Aorta (tissue), 5 donors: ENCODE measurements around the gene KIF9. TPM values are rescaled to one million over a fixed set of nuclear protein-coding genes. Genes with fewer than 3 reads are reported as not detected.
"Not testable (repeated sequence)": the region's sequence is repeated elsewhere in the genome, so short reads cannot be mapped to it uniquely, and the experiment has no call there.

Experiments
- ATAC-seq: fragments of 200-7000 bp; cut with Tn5 transposase; one replicate; pipeline ENCODE4 v1.9.1; 2022; ENCODE audit warnings: moderate library complexity; ENCODE audit not compliant: low FRiP score
- DNase-seq, 2 donors: peaks; one replicate each; pipeline ENCODE4 v3.0.0-alpha.2; 2020
- H3K27ac ChIP-seq, 2 donors: one replicate each; pipeline ENCODE4 v1.5.1; 2013; ENCODE audit warnings: low read length in 2 of 2, mild to moderate bottlenecking in 2 of 2, moderate library complexity in 2 of 2, control low read depth in 1 of 2, inconsistent platforms in 1 of 2, low read depth in 1 of 2
- H3K27me3 ChIP-seq, 2 donors: one replicate each; pipeline ENCODE4 v1.6.1; 2013; ENCODE audit warnings: control low read depth in 1 of 2, low read length in 1 of 2, mild to moderate bottlenecking in 1 of 2, moderate library complexity in 1 of 2; ENCODE audit not compliant: insufficient read depth in 2 of 2, control insufficient read depth in 1 of 2
- H3K36me3 ChIP-seq, 2 donors: one replicate each; pipeline ENCODE4 v1.6.1; 2013; ENCODE audit warnings: control low read depth in 1 of 2, low read length in 1 of 2, mild to moderate bottlenecking in 1 of 2; ENCODE audit not compliant: insufficient read depth in 2 of 2, control insufficient read depth in 1 of 2
- H3K4me1 ChIP-seq, 2 donors: one replicate each; pipeline ENCODE4 v1.6.1; 2013; ENCODE audit warnings: low read length in 2 of 2, control low read depth in 1 of 2, mild to moderate bottlenecking in 1 of 2, moderate library complexity in 1 of 2; ENCODE audit not compliant: insufficient read depth in 2 of 2, control insufficient read depth in 1 of 2
- H3K4me3 ChIP-seq, 2 donors: one replicate each; pipeline ENCODE4 v1.5.1; 2013; ENCODE audit warnings: low read length in 2 of 2, control low read depth in 1 of 2, mild to moderate bottlenecking in 1 of 2
- H3K9me3 ChIP-seq: one replicate; pipeline ENCODE4 v1.6.1; 2013; ENCODE audit warnings: mild to moderate bottlenecking, low read length; ENCODE audit not compliant: control insufficient read depth
- WGBS, 2 donors: extraction: QIAGEN DNeasy Blood & Tissue Kit; methylation state at CpG; one replicate each; pipeline ENCODE4 v1.1.7; 2013; 5-methylcytosine and 5-hydroxymethylcytosine counted together
- intact Hi-C, 2 donors: fragments of 100-400 bp; cut with DNase I; formaldehyde crosslinking; loops; one replicate each; pipeline versions ENCODE4 v1.14.2 to v1.15.0; 2022
- polyA plus RNA-seq, 2 donors: library from polyadenylated mRNA; stranded (reverse); fragments of 200-250 nt; gene quantifications; one replicate each; pipeline ENCODE4 v1.2.3, GENCODE V29; 2013
- total RNA-seq, 2 donors: library from RNA; stranded (reverse); fragmentation: NEBNext Ultra II Directional; extraction: Animal tissue kit (Norgen Biotek cat#: 25700); gene quantifications; one replicate each; pipeline ENCODE4 v1.2.1, GENCODE V29; 2021
- donor health status: healthy with polysubstance abuse.
- donor health status: Bipolar disorder and iron deficiency.
- donor health status: DM: no; HTN: no; CAD: no.
- donor health status: DM: no; HTN: no; CAD: no.
- donor health status: DM: yes; HTN: yes; CAD: no.

The KIF9 gene
- total and polyA plus RNA-seq, 4 donors, result 6.5 to 14.4 (median 10.1) TPM

DNA sequence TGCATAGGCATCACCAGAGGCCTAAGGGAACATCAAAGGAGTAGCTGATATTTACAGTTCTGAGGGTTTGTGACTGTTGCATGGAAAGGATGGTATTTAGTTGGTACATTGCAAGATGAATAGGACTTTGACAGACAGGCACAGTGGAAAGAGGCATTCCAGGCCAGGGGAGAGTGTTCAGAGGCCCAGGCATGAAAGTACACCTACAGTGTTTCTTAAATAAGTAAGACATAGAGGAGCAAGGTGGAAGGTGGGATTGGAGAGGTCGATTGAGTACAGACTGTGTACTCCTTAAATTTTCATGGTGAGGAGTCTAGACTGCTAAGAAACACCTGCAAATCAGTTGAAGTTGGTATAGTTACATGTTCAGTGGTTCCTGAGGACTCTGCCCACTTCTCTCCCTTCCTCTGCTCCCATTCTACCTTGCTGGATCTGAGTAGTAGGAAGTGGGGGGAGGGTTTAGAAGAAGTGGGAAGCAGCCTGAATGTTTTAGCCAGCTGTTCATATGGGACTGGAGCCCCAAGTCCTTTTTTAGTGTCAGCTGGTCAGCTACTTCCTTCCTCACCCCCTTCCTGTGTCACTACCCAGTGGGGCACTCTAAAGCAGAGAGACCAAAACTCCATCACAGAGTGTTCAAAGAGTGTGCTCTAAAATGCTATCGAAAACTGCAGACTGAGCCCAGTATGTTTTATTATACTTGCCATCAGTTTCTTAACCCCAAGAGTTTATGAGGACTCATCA, 14.1 kb upstream of the KIF9 start:
- intact Hi-C loops, result no loop called here
- peaks cover 0 to 3% of the 10 kb centered on the region in 2 donors for H3K4me1 ChIP-seq
- no peak overlapping the region for H3K27ac ChIP-seq
- 87 to 90% methylated on average over 2 of the region's 2 CpGs for whole genome bisulfite sequencing, 2 donors
- H3K4me3 ChIP-seq, result no peak overlapping the region
- DNase-seq, result no peak
- no peaks in the 10 kb centered on the region for H3K36me3 ChIP-seq
- no peaks in the 10 kb centered on the region for H3K27me3 ChIP-seq
- no peak for ATAC-seq
- no peaks in the 10 kb centered on the region for H3K9me3 ChIP-seq

DNA sequence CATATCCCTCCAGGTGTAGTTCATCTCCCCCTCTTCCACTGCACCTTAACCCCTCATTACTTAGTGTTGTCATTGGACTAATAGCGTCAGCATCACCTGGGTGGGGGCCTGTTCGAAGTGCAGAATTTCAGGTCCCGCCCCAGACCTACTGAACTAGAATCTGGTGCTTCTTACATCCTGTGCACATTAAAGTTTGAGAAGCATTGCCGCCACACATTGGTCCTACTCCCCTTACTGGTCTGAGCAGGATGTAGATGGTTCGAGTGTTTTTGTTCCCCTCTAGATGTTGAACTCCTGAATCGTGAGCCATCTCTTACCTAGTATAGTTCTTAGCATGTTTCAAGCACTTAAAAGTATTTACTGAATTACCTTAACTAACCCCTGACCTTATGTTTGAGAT, 13.4 kb upstream of the KIF9 start:
- intact Hi-C loops, result no loop called here
- H3K36me3 ChIP-seq, result peaks cover 0 to 2% of the 10 kb centered on the region in 2 donors
- WGBS, 2 donors, result 90 to 93% methylated on average over 6 of the region's 6 CpGs
- H3K27me3 ChIP-seq, result no peaks in the 10 kb centered on the region
- no peak overlapping the region for H3K4me3 ChIP-seq
- no peaks in the 10 kb centered on the region for H3K9me3 ChIP-seq
- ATAC-seq (no peak), DNase-seq (no peak)
- H3K27ac ChIP-seq, result no peak overlapping the region
- peaks cover 0 to 3% of the 10 kb centered on the region in 2 donors for H3K4me1 ChIP-seq

DNA sequence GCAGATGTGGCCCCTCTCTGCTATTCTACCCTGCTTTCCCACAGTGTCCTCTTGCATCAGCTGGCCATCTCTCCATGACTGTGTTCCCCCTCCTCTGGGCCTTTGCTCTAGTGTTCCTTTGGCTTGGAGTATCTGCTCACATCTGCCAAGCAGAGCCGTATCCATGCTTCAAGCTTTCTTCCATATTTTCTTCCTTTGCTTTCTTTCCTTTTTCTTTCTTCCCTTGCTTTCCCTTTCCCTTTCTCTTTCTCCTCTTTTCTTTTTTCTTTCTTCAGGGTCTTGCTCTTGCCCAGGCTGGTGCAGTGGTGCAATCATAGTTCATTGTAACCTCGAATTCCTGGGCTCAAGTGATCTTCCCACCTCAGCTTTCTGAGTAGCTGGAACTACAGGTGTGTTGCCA, 12.7 kb upstream of the KIF9 start:
- ATAC-seq (no peak), DNase-seq (no peak)
- H3K4me1 ChIP-seq, result peaks cover 0 to 3% of the 10 kb centered on the region in 2 donors
- H3K27me3 ChIP-seq, result no peaks in the 10 kb centered on the region
- 92 to 93% methylated on average over 2 of the region's 2 CpGs for WGBS, 2 donors
- no peaks in the 10 kb centered on the region for H3K9me3 ChIP-seq
- no peak overlapping the region for H3K4me3 ChIP-seq
- intact Hi-C loops, result no loop called here
- H3K27ac ChIP-seq, result no peak overlapping the region
- peaks cover 0 to 2% of the 10 kb centered on the region in 2 donors for H3K36me3 ChIP-seq

DNA sequence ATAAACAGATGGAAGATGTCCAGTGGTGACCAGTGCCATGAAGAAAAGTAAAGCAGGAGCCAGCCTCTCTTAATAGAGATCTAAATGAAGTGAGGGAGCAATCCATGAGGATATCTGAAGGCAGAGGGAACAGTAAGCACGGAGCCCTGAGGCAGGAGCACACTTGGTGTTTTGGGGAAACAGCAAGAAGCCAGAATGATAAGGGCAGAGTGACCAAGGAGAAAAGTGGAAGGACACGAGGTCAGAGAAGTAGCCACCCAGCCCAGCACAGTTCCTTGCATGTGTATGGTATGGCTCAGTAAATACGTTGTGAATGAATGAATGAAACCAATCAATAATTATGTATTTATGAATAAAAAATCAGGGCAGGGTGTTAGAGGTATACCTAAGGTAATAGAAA, 11.8 kb upstream of the KIF9 start:
- Histone ChIP-seq H3K36me3 (peaks cover 0 to 2% of the 10 kb centered on the region in 2 donors), H3K9me3 (no peaks in the 10 kb centered on the region), H3K4me3 (no peak overlapping the region), H3K27me3 (no peaks in the 10 kb centered on the region), H3K27ac (no peak overlapping the region), H3K4me1 (peaks cover 0 to 3% of the 10 kb centered on the region in 2 donors)
- intact Hi-C loops, result no loop called here
- 88 to 91% methylated on average over 3 of the region's 3 CpGs for WGBS, 2 donors
- DNase-seq (no peak), ATAC-seq (no peak)

- H3K4me1 ChIP-seq, result peaks cover 0 to 3% of the 10 kb centered on the region in 2 donors
- intact Hi-C loops, result no loop called here
These were observed 11.2 kb upstream of the KIF9 start for GRCh38 chr3:47293822-47294221.

GRCh38 chr3:47291754-47292420, 9.3 kb upstream of the KIF9 start:
- H3K9me3 ChIP-seq, H3K27ac ChIP-seq, DNase-seq, H3K36me3 ChIP-seq, H3K27me3 ChIP-seq, H3K4me3 ChIP-seq, intact Hi-C loops, H3K4me1 ChIP-seq, ATAC-seq: not testable (repeated sequence)
- WGBS, 2 donors, result 95% methylated on average over 9 of the region's 9 CpGs

More at GRCh38 chr3:47293822-47294221, 11.2 kb upstream of the KIF9 start:
- no peaks in the 10 kb centered on the region for H3K27me3 ChIP-seq
- no peak for ATAC-seq
- no peaks in the 10 kb centered on the region for H3K9me3 ChIP-seq
- H3K4me3 ChIP-seq, result no peak overlapping the region
- H3K27ac ChIP-seq, result no peak overlapping the region
- DNase-seq, result no peak
- H3K36me3 ChIP-seq, result peaks cover 0 to 2% of the 10 kb centered on the region in 2 donors
- 80 to 86% methylated on average over 2 of the region's 2 CpGs for WGBS, 2 donors

DNA sequence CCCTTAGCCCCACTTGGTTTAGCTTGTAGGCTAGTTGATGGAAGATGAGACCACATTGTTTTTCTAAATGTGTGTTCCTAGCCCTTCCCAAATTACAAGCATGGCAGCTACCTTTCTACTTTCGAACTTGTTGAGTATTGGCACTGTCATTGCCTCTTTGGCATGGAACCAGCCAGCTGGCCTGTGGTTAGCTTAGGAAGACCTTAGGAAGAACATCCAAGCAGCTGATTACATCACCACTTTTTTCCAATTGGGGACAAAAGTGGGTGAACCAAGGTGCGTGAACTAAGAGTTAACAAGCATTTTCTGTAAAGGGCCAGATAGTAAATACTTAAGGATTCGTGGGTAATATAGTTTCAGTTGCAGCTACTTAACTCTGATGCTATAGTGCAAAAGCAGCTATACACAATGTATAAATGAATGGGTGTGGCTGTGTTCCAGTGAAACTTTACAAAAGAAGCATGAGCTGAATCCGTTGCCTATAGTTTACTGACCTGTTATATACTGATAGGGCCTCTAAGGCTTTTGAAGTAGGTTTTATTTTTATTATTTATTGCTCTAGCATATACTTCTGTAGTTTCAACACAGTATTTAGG, 8.7 kb upstream of the KIF9 start:
- H3K36me3 ChIP-seq, result peaks cover 0 to 2% of the 10 kb centered on the region in 2 donors
- intact Hi-C loops, result no loop called here
- WGBS, 2 donors, result 62 to 74% methylated on average over 4 of the region's 4 CpGs
- no peak overlapping the region for H3K27ac ChIP-seq
- DNase-seq, result no peak
- H3K4me3 ChIP-seq, result no peak overlapping the region
- peaks cover 0 to 3% of the 10 kb centered on the region in 2 donors for H3K4me1 ChIP-seq
- H3K9me3 ChIP-seq, result no peaks in the 10 kb centered on the region
- no peak for ATAC-seq
- H3K27me3 ChIP-seq, result no peaks in the 10 kb centered on the region

DNA sequence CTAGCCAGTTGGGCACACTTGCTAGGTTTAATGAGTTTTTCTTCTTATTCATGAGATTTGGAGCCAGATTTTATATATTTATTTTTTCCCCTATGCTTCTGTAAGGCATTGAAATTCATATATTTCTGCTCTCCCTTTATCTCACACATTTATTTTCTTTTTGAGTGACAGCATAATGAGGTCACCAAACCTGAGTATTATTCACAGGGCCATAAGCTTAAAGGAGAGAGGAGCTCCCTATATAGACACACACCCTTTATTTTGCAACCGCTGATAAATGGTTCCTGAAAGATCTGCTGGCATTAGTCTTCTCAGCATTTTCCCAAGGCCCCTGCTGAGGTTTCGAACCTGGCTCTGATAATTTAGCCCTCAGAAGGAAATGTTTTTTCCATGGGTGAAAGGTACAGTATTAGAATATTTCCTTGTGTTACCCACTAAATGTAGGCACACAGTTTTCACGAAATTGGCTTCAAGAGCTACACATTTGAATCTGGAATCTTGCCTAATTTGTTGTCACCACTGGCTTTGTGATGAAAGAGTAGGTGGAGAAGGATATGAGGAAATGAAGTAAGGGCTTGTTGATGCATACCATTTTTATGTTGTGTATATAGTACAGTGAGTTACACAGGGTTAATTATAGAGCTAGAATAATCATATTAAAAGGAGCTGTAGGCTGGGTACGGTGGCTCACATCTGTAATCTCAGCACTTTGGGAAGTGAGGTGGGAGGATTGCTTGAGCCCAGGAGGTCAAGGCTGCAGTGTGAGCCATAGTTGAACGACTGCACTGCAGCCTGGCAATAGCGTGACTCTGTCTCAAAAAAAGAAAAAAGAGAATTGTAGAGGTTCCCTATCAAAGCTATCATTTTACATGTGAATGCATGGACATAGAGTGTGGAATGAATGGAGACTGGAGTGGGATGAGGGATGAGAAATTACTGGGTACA, 6.6 kb upstream of the KIF9 start:
- Histone ChIP-seq H3K27ac (no peak overlapping the region), H3K4me1 (peaks cover 0 to 3% of the 10 kb centered on the region in 2 donors), H3K9me3 (no peaks in the 10 kb centered on the region), H3K27me3 (no peaks in the 10 kb centered on the region), H3K4me3 (no peak overlapping the region), H3K36me3 (peaks cover 0 to 2% of the 10 kb centered on the region in 2 donors)
- ATAC-seq (no peak), DNase-seq (no peak)
- 86 to 87% methylated on average over 6 of the region's 6 CpGs for WGBS, 2 donors
- intact Hi-C loops, result no loop called here
